AG09319 (cell line): ENCODE measurements around the gene B4GALNT4.
"Not testable (repeated sequence)": the region's sequence is repeated elsewhere in the genome, so short reads cannot be mapped to it uniquely, and the experiment has no call there.

ENCODE experiments used
- DNase-seq: peaks from one replicate; pipeline ENCODE4 v3.0.0-alpha.2; 2010; ENCODE audit warnings: low read depth; ENCODE audit errors: extremely low read depth
- TF ChIP-seq, protein P1 (sequence below): IDR thresholded peaks from 2 replicates; pipeline ENCODE4 v1.5.1; 2011; ENCODE audit warnings: low read depth, mild to moderate bottlenecking, inconsistent platforms, low read length, moderate library complexity

Gene B4GALNT4

DNA sequence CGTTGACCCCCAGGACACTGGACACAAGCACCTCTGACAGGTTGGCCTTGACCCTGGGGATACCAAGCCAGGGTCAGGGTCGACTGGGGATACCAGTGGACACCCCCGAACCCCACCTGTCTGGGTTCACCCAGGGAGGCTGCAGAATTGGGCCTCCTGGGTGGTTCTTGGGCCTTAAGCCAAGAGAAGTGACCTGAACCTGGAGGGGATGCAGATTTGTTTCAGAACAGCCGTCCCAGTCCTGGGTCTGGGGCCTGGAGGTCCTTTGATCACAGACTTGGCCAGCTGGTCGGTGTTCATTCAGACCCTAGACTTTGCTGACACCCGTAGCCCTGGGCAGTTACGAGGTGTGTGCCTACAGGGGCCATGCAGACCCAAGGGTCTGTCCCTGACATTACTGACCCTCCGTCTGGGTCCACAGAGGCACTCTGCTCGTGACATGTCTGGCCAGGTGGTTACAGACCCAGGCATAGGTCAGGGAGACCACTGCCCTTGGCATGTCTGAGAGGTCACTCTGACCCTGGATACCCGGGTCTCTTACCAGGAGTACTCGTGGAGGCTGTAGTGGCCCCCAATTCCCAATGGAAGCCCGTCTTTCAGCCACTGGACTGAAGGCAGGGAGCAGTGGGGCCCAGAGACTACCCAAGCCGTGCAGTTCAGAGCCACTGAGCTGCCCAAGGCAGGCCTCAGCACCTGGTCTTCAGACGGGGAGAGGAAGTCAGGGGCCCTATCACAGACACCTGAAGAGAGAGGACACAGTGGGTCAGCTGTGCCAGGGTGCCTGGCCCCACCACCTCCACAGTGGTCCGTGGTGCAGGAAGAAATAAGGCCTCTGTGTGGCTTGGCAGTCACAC, 39.1 kb downstream of the B4GALNT4 start:
- TF ChIP-seq, protein P1, sequence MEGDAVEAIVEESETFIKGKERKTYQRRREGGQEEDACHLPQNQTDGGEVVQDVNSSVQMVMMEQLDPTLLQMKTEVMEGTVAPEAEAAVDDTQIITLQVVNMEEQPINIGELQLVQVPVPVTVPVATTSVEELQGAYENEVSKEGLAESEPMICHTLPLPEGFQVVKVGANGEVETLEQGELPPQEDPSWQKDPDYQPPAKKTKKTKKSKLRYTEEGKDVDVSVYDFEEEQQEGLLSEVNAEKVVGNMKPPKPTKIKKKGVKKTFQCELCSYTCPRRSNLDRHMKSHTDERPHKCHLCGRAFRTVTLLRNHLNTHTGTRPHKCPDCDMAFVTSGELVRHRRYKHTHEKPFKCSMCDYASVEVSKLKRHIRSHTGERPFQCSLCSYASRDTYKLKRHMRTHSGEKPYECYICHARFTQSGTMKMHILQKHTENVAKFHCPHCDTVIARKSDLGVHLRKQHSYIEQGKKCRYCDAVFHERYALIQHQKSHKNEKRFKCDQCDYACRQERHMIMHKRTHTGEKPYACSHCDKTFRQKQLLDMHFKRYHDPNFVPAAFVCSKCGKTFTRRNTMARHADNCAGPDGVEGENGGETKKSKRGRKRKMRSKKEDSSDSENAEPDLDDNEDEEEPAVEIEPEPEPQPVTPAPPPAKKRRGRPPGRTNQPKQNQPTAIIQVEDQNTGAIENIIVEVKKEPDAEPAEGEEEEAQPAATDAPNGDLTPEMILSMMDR, result no peak
- DNase-seq, result no peak

DNA sequence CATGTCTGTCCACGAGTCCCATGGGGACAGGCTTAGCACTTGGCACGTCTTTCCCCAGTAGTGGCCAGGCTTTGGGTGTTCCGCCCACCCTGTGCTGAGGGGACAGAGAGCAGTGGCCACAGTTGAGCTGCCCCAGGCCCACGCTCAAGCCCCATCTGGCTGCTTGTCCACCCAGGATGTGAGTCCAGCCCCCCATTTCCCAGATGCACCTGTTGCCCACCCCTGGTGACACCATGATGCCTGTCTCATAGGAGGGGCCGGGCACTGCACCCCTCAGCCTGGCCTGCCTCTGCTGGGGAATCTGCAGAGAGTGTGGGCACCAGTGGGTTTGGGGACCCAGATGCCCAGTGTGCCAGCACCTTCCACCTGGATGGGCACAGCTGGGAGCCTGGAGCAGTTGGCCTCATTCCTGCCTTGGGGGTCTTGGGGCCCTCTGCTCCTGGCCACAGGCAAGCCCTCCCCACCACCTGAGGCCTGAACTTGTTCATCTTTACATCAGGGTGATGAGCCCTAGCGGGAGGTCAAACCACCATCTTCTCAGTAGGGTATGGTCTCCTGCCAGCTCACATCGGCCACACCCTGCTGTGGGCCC, 39.8 kb downstream of the B4GALNT4 start:
- no peak for DNase-seq

DNA sequence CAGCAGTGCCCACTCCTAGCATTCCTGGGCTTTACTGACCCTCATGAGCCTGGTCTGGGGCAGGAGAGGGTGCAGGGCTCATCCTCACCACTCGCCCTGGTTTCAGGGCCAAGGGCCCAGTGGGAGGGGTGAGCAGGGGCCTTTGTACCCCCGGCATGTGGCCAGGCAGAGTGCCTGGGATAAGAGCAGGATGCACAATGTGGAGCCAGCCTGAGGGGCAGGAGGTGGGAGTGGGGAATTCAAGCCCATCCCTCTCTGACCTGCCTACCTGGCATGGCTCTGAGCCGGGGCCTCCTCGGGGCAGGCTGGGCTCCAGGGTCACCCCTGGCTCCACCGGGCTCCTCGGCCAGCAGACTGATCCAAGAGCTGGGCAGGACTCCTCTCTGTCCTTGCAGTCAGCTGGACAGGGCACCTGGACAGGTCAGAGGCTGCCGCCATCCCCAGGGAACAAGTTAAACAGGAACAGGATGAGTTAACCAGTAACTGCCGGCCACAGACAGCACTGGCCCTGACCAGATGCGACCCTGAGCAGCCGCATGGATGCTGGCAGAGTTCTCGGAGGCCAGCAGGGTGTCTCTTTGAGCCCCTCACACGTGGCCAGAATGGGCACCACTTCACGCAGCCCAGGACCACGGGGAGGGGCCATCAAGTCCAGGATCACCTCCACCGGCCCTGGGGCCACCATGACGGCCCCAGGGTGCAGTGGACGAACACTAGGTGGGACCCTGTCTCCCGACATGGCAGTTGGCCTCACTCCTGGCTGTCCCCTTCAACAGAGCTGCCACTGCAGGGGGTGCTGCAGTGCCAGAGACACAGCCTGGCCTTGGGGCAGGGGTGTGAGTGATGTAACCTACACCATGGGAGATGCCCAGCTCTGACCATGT, 40.5 kb downstream of the B4GALNT4 start:
- TF ChIP-seq, protein P1, result no peak
- DNase-seq, result no peak

More for the DNA sequence above, 39.8 kb downstream of the B4GALNT4 start:
- TF ChIP-seq, protein P1, result no peak

DNA sequence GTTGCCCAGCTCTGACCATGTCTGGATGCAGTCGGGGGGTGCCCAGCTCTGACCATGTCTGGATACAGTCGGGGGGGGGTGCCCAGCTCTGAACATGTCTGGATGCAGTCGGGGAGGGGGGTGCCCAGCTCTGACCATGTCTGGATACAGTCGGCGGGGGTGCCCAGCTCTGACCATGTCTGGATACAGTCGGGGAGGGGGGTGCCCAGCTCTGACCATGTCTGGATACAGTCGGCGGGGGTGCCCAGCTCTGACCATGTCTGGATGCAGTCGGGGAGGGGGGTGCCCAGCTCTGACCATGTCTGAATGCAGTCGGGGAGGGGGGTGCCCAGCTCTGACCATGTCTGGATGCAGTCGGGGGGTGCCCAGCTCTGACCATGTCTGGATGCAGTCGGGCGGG, 41.4 kb downstream of the B4GALNT4 start:
- DNase-seq, result not testable (repeated sequence)

DNA sequence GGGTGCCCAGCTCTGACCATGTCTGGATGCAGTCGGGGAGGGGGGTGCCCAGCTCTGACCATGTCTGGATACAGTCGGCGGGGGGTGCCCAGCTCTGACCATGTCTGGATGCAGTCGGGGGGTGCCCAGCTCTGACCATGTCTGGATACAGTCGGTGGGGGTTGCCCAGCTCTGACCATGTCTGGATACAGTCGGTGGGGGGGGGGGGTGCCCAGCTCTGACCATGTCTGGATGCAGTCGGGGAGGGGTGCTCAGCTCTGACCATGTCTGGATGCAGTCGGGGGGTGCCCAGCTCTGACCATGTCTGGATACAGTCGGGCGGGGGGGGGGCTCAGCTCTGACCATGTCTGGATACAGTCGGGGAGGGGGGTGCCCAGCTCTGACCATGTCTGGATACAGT, 42.2 kb downstream of the B4GALNT4 start:
- DNase-seq, result not testable (repeated sequence)

DNA sequence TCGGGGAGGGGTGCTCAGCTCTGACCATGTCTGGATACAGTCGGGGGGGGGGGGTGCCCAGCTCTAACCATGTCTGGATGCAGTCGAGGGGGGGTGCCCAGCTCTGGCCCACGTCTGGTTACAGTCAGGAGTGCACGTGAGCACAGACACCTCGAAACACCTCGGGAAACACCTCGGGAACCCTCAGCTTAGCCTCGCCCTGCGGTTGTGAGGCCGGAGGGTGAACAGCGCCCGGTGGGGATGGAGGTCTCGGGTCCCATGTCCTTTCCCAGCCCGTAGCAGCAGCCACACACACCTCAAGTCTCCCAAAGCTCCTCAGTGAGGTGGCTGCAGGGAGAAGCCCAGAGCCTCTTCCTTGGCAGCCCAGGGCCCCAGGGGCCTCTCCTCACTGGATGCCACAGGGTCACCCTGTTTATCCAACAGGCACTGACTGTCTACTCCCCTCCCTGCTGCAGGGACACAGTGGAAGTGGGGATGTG, 43.4 kb downstream of the B4GALNT4 start:
- DNase-seq, result no peak
- TF ChIP-seq, protein P1, result no peak

DNA sequence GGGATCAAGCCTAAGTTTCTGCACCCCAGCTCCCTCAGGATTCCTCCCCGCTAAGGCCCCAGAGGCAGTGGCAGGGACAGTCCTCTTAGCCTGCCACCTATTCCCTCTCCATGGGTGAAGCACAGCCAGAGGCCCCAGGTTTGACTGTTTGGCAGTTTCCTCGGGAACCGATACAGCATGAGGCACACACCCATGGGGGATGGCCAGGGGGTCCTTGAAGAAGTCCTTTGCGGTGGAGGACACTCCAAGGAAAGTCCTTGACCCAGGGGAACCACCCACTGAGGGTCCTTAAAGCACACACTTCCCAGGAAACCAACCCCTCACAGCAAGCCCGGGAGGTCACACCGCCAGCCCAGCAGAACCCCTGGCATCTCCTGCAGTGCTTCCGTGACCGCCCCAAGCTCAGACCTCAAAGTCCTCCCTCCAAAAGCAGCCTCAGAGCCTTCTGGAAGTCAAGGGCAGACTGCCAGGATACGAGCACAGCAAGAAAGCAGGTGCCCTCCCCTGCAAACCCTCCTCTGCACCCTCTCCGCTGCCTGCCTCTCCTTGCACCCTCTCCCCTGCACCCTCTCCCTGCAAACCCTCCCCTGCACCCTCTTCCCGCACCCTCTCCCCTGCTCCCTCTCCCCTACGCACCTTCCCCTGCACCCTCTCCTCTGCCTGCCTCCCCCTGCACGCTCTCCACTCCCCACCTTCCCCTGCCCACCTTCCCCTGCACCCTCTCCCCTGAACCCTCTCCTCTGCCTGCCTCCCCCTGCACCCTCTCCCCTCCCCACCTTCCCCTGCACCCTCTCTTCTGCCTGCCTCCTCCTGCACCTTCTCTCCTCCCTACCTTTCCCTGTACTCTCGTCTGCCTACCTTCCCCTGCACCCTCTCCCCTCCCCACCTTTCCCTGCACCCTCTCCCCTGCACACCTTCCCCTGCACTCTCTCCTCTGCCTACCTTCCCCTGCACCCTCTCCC, 44.1 kb downstream of the B4GALNT4 start:
- DNase-seq, result no peak
- TF ChIP-seq, protein P1, result no peak
